Measurements from ENCODE around the gene CBLB. TPM values are rescaled to one million over a fixed set of nuclear protein-coding genes. Genes with fewer than 3 reads are reported as not detected.

The CBLB gene
- total and polyA plus RNA-seq, 2 of the 4 experiments (the other 2 are of a cell fraction): 10.1 to 20.1 TPM

GRCh38 chr3:105916767-105917166 is 48.0 kb upstream of the CBLB start:
- intact Hi-C loops (cut with micrococcal nuclease): no loop called here
- Histone ChIP-seq H2AFZ (replicated peaks; ENCODE audit: low read length, poor library complexity) (no peak overlapping the region), H2BK20ac (ENCODE audit: low read depth, low read length) (no peak overlapping the region), H2BK15ac (ENCODE audit: low read depth, low read length) (no peak overlapping the region), H4K5ac (ENCODE audit: low read depth, low read length) (no peak overlapping the region), H2BK120ac (ENCODE audit: low read depth, low read length) (no peak overlapping the region), H2BK5ac (ENCODE audit: low read depth, low read length, poor library complexity, severe bottlenecking) (no peak overlapping the region), H3K27me3 (ENCODE audit: control insufficient read depth, insufficient read depth, low read length) (no peaks in the 10 kb centered on the region), H3K23ac (ENCODE audit: low read depth, low read length) (no peak overlapping the region), H4K91ac (ENCODE audit: insufficient read depth, low read depth, low read length) (no peak overlapping the region), H4K20me1 (ENCODE audit: insufficient read depth, low read length) (no peaks in the 10 kb centered on the region), H3K36me3 (ENCODE audit: control insufficient read depth, insufficient read depth, low read length) (no peaks in the 10 kb centered on the region), H3K4me3 (ENCODE audit: insufficient read depth, low read depth, low read length) (no peak overlapping the region), H3K56ac (ENCODE audit: extremely low read depth, insufficient read depth, low read length) (no peak overlapping the region), H3K18ac (ENCODE audit: low read depth, low read length) (no peak overlapping the region), H3K4me2 (ENCODE audit: low read depth, low read length) (no peak overlapping the region), H3K79me1 (ENCODE audit: low read depth in 1 of 2, low read length in 2 of 2) (no peaks in the 10 kb centered on the region), H2AK5ac (ENCODE audit: low read depth, low read length) (no peak overlapping the region), H3K27ac (ENCODE audit: insufficient read depth, low read length) (no peak overlapping the region), H4K8ac (ENCODE audit: low read depth in 2 of 2, low read length in 2 of 2) (no peak overlapping the region), H3K9me3 (ENCODE audit: control insufficient read depth, insufficient read depth, low read length) (0 out of 2 replicates have a peak, but pooled peaks cover 2% of the 10 kb centered on the region), H2AK9ac (replicated peaks; ENCODE audit: low read depth, low read length, poor library complexity) (no peak overlapping the region), H3K9me1 (ENCODE audit: insufficient read depth, low read length) (no peaks in the 10 kb centered on the region), H3K4ac (ENCODE audit: low read depth, low read length) (no peak overlapping the region), H3K4me1 (ENCODE audit: control insufficient read depth, insufficient read depth, low read length) (no peaks in the 10 kb centered on the region), H3K9ac (ENCODE audit: low read depth, low read length) (no peak overlapping the region), H3K14ac (replicated peaks; ENCODE audit: low read depth, low read length) (no peak overlapping the region)
- dilution Hi-C loops (cut with HindIII; ENCODE audit: low sequenced_read_pairs, unreplicated experiment): no loop called here
- ChIA-PET CTCF (no interaction called here), POLR2A (ENCODE audit: unreplicated experiment) (no interaction called here)
- no peak for TF ChIP-seq CTCF (conservative IDR thresholded peaks at IDR 0.05; ENCODE audit: low read depth, low read length)
- no peak for TF ChIP-seq NFE2L2 (IDR thresholded peaks at IDR 0.05; ENCODE audit: low read depth, low read length)
- no peak for TF ChIP-seq SMC3 (IDR thresholded peaks at IDR 0.05; ENCODE audit: low read depth, low read length)
- TF ChIP-seq, protein P1, sequence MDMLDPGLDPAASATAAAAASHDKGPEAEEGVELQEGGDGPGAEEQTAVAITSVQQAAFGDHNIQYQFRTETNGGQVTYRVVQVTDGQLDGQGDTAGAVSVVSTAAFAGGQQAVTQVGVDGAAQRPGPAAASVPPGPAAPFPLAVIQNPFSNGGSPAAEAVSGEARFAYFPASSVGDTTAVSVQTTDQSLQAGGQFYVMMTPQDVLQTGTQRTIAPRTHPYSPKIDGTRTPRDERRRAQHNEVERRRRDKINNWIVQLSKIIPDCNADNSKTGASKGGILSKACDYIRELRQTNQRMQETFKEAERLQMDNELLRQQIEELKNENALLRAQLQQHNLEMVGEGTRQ (IDR thresholded peaks at IDR 0.05; ENCODE audit: low read depth, low read length): no peak
- TF ChIP-seq CHD1 (IDR thresholded peaks at IDR 0.05; ENCODE audit: low read depth, low read length): no peak
- no peak for TF ChIP-seq RAD21 (IDR thresholded peaks at IDR 0.05; ENCODE audit: low read length)
- TF ChIP-seq RFX5 (IDR thresholded peaks at IDR 0.05; ENCODE audit: low read depth, low read length): no peak
- TF ChIP-seq MAZ (IDR thresholded peaks at IDR 0.05; ENCODE audit: borderline replicate concordance, low read depth, low read length): no peak
- WGBS, 2 experiments (ENCODE audit: extremely low coverage in 2 of 2, insufficient read length in 1 of 2): no CpG with 5 or more reads among the region's 2 CpGs
- DNase-seq (no peak), ATAC-seq (ENCODE audit: low read depth) (no peak)
- BruUV-seq (replicated peaks): no TSS peak
- in situ Hi-C loops (cut with MboI; ENCODE audit: low sequenced_read_pairs): no loop called here
